H1 (cell line): Measurements from ENCODE around the gene EIF2B2. TPM values are rescaled to one million over a fixed set of nuclear protein-coding genes. Genes with fewer than 3 reads are reported as not detected.

Experiments used
- E2F6 ChIP-seq: IDR thresholded peaks from 2 replicates; pipeline ENCODE4 v1.6.1; 2012; ENCODE audit warnings: inconsistent platforms
- EZH2 ChIP-seq: fragments of 200-600 bp; sonication (generic); IDR thresholded peaks from 2 replicates; pipeline ENCODE4 v1.7.1; 2012; ENCODE audit warnings: low read depth, mild to moderate bottlenecking, moderate library complexity, low read length, inconsistent platforms; ENCODE audit not compliant: severe bottlenecking
- HDAC6 ChIP-seq: IDR thresholded peaks from one replicate; pipeline ENCODE4 v1.7.1; 2012; ENCODE audit warnings: low read depth, mild to moderate bottlenecking, inconsistent platforms, low read length, moderate library complexity
- SIX5 ChIP-seq: IDR thresholded peaks from 2 replicates; pipeline ENCODE4 v1.6.1; 2011; ENCODE audit warnings: mild to moderate bottlenecking, low read depth, low read length
- SRF ChIP-seq: IDR thresholded peaks from 2 replicates; pipeline ENCODE4 v1.6.1; 2011; ENCODE audit warnings: mild to moderate bottlenecking, low read depth, low read length, moderate library complexity
- SUZ12 ChIP-seq: fragments of 200-600 bp; sonication (generic); IDR thresholded peaks from 2 replicates; pipeline ENCODE4 v1.6.1; 2012; ENCODE audit warnings: mild to moderate bottlenecking, inconsistent platforms, low read length, moderate library complexity, mixed read lengths
- polyA plus RNA-seq, 7 experiments: library from polyadenylated mRNA; depleted of rRNA in 3 of 7; stranded (reverse) in 5 of 7; unstranded in 2 of 7; fragments of >200 nt in 5 of 7; fragments of 200-250 nt in 2 of 7; gene quantifications; 1 replicate in 5 of 7; 2 replicates in 1 of 7; 4 replicates in 1 of 7; pipeline versions ENCODE4 v1.2.1 to v1.2.3, GENCODE V29; 2011 to 2013; ENCODE audit warnings: missing spikeins in 2 of 7, mixed read lengths in 2 of 7
- total RNA-seq: library from RNA; stranded (reverse); fragmentation: NEBNext Ultra II Directional; extraction: Animal tissue kit (Norgen Biotek cat#: 25700); gene quantifications from 2 replicates; pipeline ENCODE4 v1.2.1, GENCODE V29; 2021

The EIF2B2 gene
- total and polyA plus RNA-seq, 2 of the 8 experiments (the other 6 are each of a cell fraction or from before 2014, with no cell fraction given) = 42.6 to 79.9 TPM

- TF ChIP-seq SIX5 (no peak), SRF (no peak), HDAC6 (no peak), EZH2 (no peak), E2F6 (no peak), SUZ12 (no peak)
Measured at GRCh38 chr14:74968811-74969210, 33.9 kb upstream of the EIF2B2 start (continued).
